GM21529 (cell line): ENCODE data around the gene NRG3.

Source experiments
- ATAC-seq: cut with Tn5 transposase; IDR thresholded peaks from one replicate; pipeline ENCODE4 v1.9.1; 2021; ENCODE audit not compliant: unreplicated experiment

NRG3 gene

GRCh38 chr10:82361256-82361655 lies 486.3 kb downstream of the NRG3 start:
- no peak for ATAC-seq

GRCh38 chr10:82377608-82378007 lies 502.6 kb downstream of the NRG3 start:
- ATAC-seq: no peak

DNA sequence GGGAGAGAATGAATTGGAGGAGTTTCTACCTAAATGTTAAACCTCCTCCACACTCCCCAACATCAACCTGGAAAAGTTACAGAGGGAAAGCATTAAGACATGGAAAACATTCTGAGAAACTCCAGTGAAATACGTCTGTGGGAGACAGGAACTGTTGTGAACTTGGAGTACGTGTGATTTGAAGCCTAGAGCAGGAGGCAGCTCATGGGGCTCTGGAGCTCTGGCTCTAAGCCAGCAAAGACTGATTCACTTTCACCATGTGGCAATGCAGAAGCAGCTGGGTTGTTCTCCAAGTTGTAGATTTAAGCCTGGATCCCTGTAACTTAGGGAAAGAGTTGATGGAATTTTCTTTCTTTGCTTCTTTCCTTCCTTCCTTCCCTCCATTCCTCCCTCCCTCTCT lies 503.2 kb downstream of the NRG3 start:
- ATAC-seq: no peak

GRCh38 chr10:82383350-82383749 lies 508.4 kb downstream of the NRG3 start:
- ATAC-seq: no peak

GRCh38 chr10:82390866-82391658 lies 516.1 kb downstream of the NRG3 start:
- no peak for ATAC-seq

DNA sequence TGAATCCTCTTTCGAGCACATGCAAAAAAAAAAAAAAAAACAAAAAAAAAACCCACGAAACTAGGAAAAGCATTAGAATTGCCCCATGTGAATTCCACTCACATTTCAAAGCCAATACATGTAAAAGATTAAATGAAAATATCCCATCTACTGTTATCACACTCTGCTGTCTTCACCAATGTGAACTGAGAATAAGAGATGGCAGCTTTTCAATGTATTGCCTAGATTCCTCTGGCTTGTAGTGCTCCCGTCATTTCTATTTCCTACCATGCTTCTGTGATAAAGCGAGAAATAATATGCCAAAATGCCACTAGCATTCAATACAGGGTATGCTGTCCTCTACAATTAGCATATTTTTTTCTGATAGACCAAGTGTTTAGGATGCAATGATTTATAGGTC lies 517.0 kb downstream of the NRG3 start:
- ATAC-seq: no peak

DNA sequence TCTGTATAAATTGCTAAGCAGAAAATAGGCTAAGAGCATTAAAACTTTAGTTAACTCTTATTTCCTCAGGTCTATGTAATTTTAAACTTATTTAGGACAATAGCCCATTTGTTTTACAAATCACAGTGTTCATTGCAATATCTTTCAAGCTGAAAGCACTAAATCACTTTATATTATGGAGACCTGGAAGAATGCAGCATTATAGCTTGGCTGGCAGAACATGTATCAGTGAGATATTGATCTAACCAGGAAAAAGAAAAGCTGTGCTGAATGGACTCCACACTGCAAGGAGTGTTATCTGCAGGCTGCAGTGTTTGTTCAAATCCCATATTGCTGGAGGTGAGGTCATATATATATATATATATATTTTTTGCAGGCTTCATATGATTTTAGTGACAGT lies 517.5 kb downstream of the NRG3 start:
- no peak for ATAC-seq

DNA sequence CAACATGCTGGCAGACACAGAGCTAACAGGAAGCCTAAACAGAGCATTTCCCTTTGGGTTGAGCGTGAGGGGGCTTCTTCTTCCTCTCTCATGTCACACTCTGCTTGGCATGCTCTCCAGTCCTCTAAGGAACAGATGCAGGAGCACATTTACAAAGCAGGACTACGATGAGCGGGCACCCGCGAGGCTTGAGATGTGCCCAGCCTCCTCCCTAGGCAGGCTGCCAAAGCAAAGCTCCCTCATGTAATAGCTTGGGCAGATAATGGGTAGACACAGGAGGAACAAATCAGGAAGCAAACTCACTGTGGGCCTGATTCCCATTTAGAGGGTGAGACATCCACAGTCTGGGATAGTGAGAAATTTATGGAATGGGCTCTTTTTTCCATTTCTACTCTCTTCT lies 519.1 kb downstream of the NRG3 start:
- no peak for ATAC-seq

DNA sequence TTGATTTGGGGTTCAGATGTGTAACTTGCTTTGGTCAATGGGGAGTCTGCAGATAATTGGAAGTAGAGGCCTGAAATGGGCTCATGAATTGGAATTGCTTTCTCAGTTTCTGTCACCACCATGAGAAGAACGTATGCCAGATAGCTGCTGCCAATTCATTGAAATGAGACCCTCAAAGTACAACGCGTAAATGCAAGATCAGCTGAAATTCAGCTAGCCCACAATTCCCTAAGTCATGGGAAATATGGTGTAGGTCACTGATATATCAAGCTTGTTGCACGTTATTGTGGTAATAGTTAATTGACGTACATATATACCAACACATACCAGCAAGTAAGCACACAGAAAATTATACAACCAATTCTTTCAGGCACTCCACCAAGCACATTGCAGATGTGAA lies 520.0 kb downstream of the NRG3 start:
- ATAC-seq: no peak

DNA sequence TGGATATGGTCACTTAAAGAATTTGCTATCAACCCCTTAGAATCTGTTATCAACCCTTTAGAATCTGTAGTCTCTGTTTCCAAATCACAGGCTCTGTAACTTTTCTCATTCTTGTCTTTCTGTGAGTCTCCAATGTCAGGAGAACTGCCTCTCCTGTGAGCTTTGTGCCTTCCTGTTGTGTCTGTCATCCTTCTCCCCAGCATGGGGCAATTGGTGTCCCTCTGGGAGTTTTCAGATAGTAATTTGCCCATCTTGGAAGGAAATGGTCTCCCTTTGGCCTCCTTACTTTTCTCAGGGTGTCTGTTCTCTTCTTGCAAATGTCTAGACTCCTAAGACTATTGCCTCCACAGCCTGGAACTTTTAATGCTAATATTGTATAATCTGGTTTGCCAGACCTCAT lies 521.9 kb downstream of the NRG3 start:
- ATAC-seq: no peak

DNA sequence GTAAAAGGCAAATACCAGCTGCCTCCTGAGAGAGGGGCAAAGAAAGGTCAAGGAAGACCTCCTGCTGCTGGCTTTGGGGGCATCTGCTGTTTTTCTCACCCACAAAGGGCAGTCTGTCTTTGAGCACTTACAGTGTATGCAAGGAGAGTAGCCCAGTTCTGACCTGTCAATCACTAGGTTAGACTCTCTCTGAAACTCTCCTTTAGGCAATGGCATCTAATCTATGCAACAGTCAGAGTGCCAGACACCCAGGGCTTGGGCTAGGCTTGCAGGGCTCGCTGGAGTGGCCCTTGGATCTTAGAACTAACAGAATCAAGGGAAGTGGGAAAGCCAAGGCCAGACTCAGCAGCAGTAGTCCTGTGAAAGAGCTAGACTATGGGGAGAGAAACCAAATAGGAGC lies 522.9 kb downstream of the NRG3 start:
- no peak for ATAC-seq

DNA sequence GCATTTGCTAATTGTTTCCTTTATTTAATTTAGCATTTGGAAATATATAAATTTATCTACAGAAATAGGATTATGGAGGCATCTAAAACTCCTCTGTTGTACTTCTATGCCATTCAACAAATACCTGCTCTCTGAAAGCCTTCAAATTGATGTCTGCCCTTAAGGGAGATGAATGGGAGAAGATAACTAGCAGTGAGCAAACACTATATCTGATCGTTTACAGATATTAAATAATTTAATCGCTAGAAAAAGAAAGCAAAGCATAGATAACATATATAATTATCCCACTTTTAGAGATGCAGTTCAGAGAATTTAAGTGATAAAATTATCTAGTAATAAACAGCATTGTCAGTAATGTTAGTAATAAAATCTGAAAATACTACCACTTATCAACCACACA lies 524.9 kb downstream of the NRG3 start:
- ATAC-seq: no peak

DNA sequence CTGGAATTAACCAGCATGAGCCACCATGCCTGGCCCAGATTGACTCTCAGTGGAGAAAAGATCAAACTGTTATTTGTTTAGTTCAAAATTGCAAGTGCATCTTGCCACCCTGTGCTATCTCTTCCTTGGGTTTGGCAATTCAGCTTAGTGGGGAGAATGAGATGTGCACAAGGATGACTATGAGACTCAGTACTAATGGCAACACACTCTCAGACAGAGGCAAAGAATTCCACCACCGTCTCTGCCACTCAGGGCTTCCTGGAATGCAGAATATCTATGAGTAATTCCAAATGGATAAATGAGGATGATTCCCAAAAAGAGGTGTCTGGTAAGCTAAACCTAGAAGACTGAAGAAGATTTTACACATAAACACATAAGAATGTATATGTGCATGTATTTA lies 525.8 kb downstream of the NRG3 start:
- ATAC-seq: no peak

DNA sequence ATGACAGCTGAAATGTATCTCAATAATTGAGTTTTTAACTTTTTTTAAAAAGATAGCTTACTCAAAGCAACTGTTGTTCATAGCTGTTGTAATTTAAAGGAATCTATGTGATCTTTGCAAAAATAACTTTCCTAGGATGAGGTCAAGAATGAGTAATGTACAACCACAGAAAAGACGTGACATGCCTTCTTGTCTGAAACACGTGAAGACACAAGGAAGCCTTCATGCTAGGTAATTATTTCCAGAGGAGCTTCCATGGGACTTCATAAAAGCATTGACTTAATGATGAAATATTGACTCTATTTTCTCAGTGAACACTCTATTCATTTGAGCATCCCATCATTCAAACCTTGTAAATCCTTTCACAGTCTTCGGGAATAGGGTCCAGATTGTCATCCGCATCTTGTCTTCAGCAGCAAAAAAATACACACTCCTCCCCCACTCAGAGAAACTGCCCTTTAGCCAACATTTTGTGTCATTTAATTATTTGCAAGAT lies 528.0 kb downstream of the NRG3 start:
- ATAC-seq: no peak

DNA sequence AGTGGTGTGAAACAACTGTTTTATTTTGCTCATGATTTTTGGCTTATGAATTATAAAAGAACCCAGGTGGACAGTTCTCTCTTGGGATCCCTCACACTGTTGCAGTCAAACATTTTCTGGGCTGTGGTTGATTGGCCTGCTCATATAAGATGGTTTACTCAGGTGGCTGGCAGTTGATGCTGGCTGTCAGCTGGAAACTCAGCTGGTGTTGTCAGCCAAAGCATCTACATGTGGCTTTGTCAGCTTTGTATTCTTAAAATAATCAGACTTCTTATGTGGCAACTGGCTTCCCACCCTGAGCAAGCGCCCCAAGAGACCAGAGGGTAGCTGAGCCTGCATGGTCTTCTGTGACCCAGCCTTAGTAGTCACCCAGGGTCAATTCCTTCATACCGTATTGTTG lies 534.7 kb downstream of the NRG3 start:
- ATAC-seq: no peak

- ATAC-seq: no peak
Observed at GRCh38 chr10:82411416-82411815, 536.4 kb downstream of the NRG3 start.

GRCh38 chr10:82420001-82420400 lies 545.0 kb downstream of the NRG3 start:
- no peak for ATAC-seq

GRCh38 chr10:82429302-82429701 lies 554.3 kb downstream of the NRG3 start:
- ATAC-seq: no peak

DNA sequence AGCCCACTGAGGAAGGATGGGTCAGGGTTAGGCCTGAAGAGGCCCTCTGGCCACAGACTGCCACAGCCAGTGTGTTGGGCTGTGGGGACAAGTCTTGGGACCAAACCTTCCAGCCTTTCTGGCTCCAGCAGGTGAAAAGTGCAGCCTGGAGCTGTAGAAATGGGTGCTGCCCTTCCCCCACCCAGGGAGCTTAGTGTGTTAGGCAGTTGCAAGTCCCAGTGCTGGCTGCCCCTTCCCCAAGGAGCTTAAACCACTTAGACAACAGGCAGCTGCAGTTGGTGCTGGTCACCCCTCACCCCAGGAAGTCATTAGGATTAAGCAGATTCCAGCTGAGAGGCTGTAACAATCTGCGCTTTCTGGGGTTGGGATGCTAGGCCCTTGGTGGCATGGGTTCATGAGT lies 563.3 kb downstream of the NRG3 start:
- no peak for ATAC-seq

GRCh38 chr10:82440775-82441174 lies 565.8 kb downstream of the NRG3 start:
- ATAC-seq: no peak

- no peak for ATAC-seq
Observed at GRCh38 chr10:82452046-82452445, 577.1 kb downstream of the NRG3 start.

DNA sequence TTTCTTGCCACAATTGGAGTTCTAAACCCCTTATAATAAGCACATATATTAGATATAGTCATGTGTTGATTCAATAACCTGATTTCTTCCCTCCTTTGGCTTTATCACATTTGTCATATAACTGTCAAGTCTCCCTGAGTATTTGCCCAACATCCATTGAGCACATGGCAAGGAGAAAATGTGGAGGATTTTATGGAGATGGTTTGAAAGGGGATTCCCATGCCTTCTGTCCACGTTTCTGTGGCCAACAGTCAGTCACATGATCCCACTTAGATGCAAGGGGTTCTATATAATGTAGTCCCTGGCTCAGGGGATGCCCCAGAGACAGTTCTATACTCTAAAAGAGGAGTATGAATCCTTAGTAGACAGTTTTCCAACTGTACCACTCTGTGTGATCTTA lies 577.7 kb downstream of the NRG3 start:
- no peak for ATAC-seq

GRCh38 chr10:82453678-82454293 lies 578.8 kb downstream of the NRG3 start:
- no peak for ATAC-seq
